HFF-Myc (cell line): ENCODE results near the gene SCIMP.
"Not testable (repeated sequence)": the region's sequence is repeated elsewhere in the genome, so short reads cannot be mapped to it uniquely, and the experiment has no call there.

Experiments used
- DNase-seq: peaks from one replicate; pipeline ENCODE4 v3.0.0-alpha.2; 2011; ENCODE audit warnings: low read depth; ENCODE audit errors: extremely low read depth
- H3K4me3 ChIP-seq: replicated peaks from 2 replicates; pipeline ENCODE4 v1.5.1; 2011; ENCODE audit warnings: low read depth, mild to moderate bottlenecking, control low read depth, low read length
- TF ChIP-seq, protein P1 (sequence below): IDR thresholded peaks from 2 replicates; pipeline ENCODE4 v1.5.1; 2012; ENCODE audit warnings: mild to moderate bottlenecking, low read depth, low read length, control low read depth; ENCODE audit errors: missing control alignments

Gene SCIMP

DNA sequence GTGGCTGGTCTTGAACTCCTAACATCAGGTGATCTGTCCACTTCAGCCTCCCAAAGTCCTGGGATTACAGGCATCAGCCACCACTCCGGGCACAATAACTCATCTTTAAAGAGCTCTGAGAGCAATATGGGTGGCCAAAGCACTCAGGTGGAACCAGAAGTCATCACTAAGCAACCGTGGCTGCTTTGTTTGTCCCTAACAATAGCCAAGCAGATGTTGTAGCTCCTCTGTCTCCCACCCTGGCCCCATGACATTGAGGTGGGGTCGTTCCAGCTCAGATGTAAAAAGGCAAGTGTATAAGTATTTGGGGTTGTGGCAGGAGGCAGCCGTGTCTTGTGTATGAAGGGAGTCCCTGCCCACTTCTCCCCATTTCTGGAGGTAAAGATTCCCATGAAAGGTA is 3.7 kb upstream of the SCIMP start:
- no peak for DNase-seq
- no peak overlapping the region for H3K4me3 ChIP-seq
- TF ChIP-seq, protein P1, sequence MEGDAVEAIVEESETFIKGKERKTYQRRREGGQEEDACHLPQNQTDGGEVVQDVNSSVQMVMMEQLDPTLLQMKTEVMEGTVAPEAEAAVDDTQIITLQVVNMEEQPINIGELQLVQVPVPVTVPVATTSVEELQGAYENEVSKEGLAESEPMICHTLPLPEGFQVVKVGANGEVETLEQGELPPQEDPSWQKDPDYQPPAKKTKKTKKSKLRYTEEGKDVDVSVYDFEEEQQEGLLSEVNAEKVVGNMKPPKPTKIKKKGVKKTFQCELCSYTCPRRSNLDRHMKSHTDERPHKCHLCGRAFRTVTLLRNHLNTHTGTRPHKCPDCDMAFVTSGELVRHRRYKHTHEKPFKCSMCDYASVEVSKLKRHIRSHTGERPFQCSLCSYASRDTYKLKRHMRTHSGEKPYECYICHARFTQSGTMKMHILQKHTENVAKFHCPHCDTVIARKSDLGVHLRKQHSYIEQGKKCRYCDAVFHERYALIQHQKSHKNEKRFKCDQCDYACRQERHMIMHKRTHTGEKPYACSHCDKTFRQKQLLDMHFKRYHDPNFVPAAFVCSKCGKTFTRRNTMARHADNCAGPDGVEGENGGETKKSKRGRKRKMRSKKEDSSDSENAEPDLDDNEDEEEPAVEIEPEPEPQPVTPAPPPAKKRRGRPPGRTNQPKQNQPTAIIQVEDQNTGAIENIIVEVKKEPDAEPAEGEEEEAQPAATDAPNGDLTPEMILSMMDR = no peak

DNA sequence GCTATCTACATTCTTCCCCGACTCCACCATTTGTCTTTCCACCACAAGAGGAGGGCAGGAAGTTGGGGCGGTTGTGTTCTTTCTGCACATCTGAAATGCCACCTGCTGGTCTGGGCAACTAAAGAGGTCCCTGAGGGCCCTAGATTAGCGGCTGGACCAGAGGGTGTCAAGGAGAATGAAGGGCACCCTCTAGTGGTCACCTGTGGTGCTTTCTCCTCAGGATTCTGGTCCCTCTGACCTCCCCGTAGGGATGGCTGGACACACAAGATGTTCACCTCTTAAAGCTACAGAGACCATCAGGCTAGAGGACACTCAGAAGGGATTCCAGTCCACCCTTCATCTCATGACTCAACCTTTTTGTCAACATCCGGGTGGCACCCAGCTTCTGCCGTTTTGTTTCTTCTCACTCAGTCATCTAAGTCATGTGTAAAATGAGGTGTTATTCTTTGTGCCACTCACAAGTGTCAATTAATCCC is 2.9 kb upstream of the SCIMP start:
- TF ChIP-seq, protein P1 = peak; percentile 77
- H3K4me3 ChIP-seq = no peak overlapping the region
- peak; percentile 46 for DNase-seq

DNA sequence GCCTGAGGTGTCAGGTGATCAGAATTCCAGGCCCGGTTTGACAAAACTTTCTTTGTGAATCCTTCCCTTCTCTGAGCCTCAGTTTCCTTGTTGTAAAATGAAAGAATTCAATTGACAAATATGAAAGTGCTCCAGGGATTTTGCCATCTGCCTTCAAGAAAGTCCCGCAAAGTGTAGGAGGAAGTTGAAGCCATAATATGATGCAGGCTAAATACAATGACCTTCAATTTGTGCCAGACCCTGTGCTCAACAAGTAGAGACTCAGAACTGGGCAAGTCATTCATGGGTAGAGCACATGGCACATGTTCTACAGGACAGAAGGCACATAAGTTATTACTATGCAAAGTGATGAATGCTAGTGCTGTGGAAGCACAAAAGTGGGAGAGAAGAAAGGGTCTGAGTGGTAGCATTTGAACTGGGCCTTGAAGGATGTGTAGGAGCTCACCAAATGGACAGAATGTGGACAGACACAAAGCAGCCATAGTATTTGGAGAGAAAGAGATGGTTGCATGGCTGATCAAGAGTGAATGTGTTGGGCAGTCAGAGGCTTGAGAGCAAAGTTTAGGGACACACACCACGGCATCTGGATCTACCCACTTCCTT is 2.4 kb upstream of the SCIMP start:
- TF ChIP-seq, protein P1 = no peak
- DNase-seq = no peak
- no peak overlapping the region for H3K4me3 ChIP-seq

DNA sequence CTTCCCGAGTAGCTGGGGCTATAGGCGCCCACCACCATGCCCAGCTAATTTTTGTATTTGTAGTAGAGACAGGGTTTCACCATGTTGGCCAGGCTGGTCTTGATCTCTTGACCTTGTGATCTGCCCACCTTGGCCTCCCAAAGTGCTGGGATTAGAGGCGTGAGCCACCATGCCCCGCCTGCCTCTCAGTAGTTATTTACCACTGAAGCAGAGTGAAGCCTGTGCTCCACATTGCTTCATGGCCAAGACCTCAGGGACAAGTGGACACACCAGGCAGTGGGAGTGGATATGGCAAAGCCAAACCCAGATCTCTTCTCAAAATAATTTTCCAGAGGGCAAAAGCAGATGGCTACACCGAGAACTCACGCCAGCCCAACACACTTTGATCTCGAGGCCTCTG is 1.2 kb downstream of the SCIMP start:
- H3K4me3 ChIP-seq, DNase-seq: not testable (repeated sequence)

DNA sequence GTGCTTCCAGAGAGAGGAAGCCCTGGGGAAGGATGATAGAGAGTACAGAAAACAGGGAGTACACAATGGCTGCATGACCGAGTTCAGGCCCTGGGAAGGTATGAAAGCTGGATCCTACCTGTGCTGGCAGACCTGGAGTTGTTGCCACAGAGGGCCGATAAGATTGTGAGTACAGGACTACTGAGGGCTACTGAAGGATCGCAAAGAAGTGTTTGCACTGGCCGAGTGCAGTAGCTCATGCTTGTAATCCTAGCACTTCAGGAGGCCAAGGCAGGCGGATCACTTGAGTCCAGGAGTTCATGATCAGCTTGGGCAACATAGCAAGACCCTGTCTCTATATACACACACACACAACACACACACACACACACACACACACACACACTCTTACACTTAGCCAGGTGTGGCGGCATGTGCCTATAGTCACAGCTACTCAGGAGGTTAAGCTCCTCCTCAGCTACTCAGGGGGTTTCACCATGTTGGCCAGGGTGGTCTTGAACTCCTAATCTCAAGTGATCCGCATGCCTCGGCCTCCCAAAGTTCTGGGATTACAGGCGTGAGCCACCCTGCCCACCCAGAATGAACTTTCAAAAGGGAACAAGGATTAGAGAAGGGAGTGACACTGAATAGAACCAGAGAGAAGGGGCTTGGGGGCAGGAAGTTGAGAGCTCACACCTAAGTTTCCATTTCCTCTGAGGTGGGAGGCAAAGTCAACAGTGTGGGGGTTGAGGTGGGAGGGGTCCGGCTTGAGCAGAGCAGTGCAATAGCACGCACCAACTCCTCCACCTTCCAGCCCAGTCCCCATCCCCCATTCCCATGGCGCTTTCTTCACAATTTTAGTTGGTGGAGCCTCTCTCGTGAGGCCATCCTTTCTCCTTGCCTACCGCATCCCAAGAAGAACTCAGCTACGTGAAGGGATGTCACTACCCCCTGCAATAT is 7.5 kb downstream of the SCIMP start:
- H3K4me3 ChIP-seq = no peak overlapping the region
- DNase-seq = no peak

DNA sequence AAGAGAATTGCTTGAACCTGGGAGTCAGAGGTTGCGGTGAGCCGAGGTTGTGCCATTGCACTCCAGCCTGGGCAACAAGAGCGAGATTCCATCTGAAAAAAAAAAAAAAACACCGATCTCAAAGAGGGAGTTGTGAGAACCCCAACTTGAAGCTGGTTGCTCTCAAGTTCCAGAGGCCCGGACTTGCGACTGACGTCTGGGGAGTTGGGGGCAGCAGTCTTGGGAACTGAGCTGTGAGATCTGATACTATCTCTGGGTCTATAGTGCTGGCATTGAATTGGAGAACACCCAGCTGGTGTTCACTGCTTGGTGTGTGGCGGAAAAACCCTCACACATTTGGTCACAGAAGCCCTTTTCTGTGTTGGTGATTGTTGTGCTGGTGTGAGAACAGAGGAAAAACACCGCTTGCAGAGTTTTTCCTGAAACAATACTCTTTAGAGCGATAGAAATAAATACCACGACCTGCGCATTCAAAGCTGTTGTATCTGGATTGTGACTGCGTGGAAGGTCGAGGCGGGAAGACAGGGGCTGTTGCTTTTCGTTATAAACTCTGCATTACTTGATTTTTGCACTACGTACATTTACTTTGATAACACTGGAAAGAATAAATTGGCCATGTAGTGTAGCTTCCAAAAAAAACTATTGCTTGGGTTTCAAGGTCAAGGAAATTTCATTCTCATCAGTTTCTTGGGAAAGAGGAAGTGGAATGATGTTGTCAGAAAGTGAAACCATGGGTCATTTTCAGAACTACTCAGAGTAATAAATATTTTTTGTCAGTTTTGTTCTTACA is 8.8 kb downstream of the SCIMP start:
- no peak overlapping the region for H3K4me3 ChIP-seq
- no peak for DNase-seq
- TF ChIP-seq, protein P1 = no peak

More for the DNA sequence above, 7.5 kb downstream of the SCIMP start:
- TF ChIP-seq, protein P1 = no peak

DNA sequence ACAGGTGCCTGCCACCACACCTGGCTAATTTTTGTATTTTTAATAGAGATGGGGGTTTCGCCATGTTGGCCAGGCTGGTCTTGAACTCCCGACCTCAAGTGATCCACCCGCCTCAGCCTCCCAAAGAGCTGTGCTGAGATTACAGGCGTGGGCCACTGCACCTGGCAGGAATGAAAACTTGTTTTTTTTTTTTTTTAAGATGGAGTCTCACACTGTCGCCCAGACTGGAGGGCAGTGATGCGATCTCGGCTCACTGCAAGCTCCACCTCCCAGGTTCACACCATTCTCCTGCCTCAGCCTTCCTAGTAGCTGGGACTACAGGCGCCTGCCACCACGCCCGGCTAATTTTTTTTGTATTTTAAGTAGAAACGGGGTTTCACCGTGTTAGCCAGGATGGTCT is 12.7 kb downstream of the SCIMP start:
- not testable (repeated sequence) for DNase-seq, H3K4me3 ChIP-seq
